MCF 10A (cell line): ENCODE data around the gene ELK4. TPM values are rescaled to one million over a fixed set of nuclear protein-coding genes. Genes with fewer than 3 reads are reported as not detected.

Experiments used
- BruUV-seq: library from RNA; stranded (reverse); fragments of 400-500 nt; replicated peaks from 2 replicates; lab custom pipeline; 2021; lab: Mats Ljungman, UMichigan
- CTCF ChIA-PET: fragments of 300-600 bp; sonication (Branson Sonifier 250); formaldehyde crosslinking; extraction: SDS; loops from one replicate; lab custom pipeline; 2021; ENCODE audit warnings: antibody characterized with exemption, inconsistent platforms; lab: Yijun Ruan, JAX
- POLR2A ChIA-PET: fragments of 300-600, 350-650 bp; sonication (Branson Sonifier 250); formaldehyde crosslinking; extraction: SDS; loops from one replicate; lab custom pipeline; 2020; ENCODE audit warnings: antibody characterized with exemption, inconsistent platforms; lab: Yijun Ruan, JAX
- DNase-seq: peaks from one replicate; pipeline ENCODE4 v3.0.0-alpha.2; 2018; ENCODE audit not compliant: unreplicated experiment
- H3K27ac Mint-ChIP-seq: one replicate; pipeline ENCODE4 v1.8.0; 2022; ENCODE audit warnings: mild to moderate bottlenecking, low read depth, mixed read lengths; ENCODE audit not compliant: unreplicated experiment
- H3K27me3 Mint-ChIP-seq: one replicate; pipeline ENCODE4 v1.8.0; 2022; ENCODE audit warnings: mixed read lengths; ENCODE audit not compliant: insufficient read depth, unreplicated experiment
- H3K36me3 Mint-ChIP-seq: one replicate; pipeline ENCODE4 v1.8.0; 2022; ENCODE audit warnings: mild to moderate bottlenecking, moderate library complexity, mixed read lengths; ENCODE audit not compliant: insufficient read depth, unreplicated experiment
- H3K4me1 Mint-ChIP-seq: one replicate; pipeline ENCODE4 v1.8.0; 2022; ENCODE audit warnings: mixed read lengths; ENCODE audit not compliant: insufficient read depth, unreplicated experiment
- H3K4me3 Mint-ChIP-seq: one replicate; pipeline ENCODE4 v1.8.0; 2022; ENCODE audit warnings: mild to moderate bottlenecking, moderate library complexity, mixed read lengths; ENCODE audit not compliant: unreplicated experiment
- H3K9me3 Mint-ChIP-seq: one replicate; pipeline ENCODE4 v1.8.0; 2022; ENCODE audit warnings: mixed read lengths; ENCODE audit not compliant: unreplicated experiment
- CTCF ChIP-seq: fragments of 200-600 bp; IDR thresholded peaks from one replicate; pipeline ENCODE4 v1.8.0; 2022; ENCODE audit warnings: antibody characterized with exemption, mild to moderate bottlenecking; ENCODE audit not compliant: unreplicated experiment
- intact Hi-C: fragments of 100-400 bp; cut with micrococcal nuclease; formaldehyde crosslinking; loops from 2 replicates; pipeline ENCODE4 v1.14.1; 2022
- total RNA-seq: library from RNA; stranded (reverse); gene quantifications from 2 replicates; pipeline ENCODE4 v1.2.3, GENCODE V29; 2022

Gene ELK4
- total RNA-seq, 1 experiment from 2014 or later: 101 TPM

- no TSS peak for BruUV-seq
- no peak for DNase-seq
- no peak for TF ChIP-seq CTCF
- POLR2A ChIA-PET: interaction anchor here (1.8 kb wide), 1 partner anchor 9 kb away, joined by 4 read pairs; no protein-coding TSS in a partner anchor
- H3K27ac Mint-ChIP-seq: no peak overlapping the region
- CTCF ChIA-PET: interaction anchor here (0.5 to 26.1 kb wide), 11 partner anchors 9 to 607 kb away, joined by 3 to 918 read pairs (median 3); no protein-coding TSS in a partner anchor
- no peaks in the 10 kb centered on the region for H3K9me3 Mint-ChIP-seq
- H3K27me3 Mint-ChIP-seq: peaks cover 50% of the 10 kb centered on the region
- H3K36me3 Mint-ChIP-seq: no peaks in the 10 kb centered on the region
- intact Hi-C loops: no loop called here
- H3K4me1 Mint-ChIP-seq: peaks cover 9% of the 10 kb centered on the region
- H3K4me3 Mint-ChIP-seq: no peak overlapping the region
Measured at GRCh38 chr1:205582471-205583291, 49.1 kb downstream of the ELK4 start.

GRCh38 chr1:205582046-205582445 is 49.8 kb downstream of the ELK4 start:
- ChIA-PET CTCF (interaction anchor here (0.7 to 26.1 kb wide), 5 partner anchors 10 to 256 kb away, joined by 3 to 918 read pairs (median 3); no protein-coding TSS in a partner anchor), POLR2A (no interaction called here)
- H3K36me3 Mint-ChIP-seq: no peaks in the 10 kb centered on the region
- H3K27me3 Mint-ChIP-seq: peaks cover 56% of the 10 kb centered on the region
- no peak overlapping the region for H3K27ac Mint-ChIP-seq
- H3K4me3 Mint-ChIP-seq: no peak overlapping the region
- intact Hi-C loops: no loop called here
- H3K4me1 Mint-ChIP-seq: peaks cover 6% of the 10 kb centered on the region
- no peaks in the 10 kb centered on the region for H3K9me3 Mint-ChIP-seq
- no TSS peak for BruUV-seq
- no peak for TF ChIP-seq CTCF
- no peak for DNase-seq

GRCh38 chr1:205581321-205581980 is 50.4 kb downstream of the ELK4 start:
- BruUV-seq: no TSS peak
- Mint-ChIP-seq H3K4me3 (no peak overlapping the region), H3K27me3 (peaks cover 62% of the 10 kb centered on the region), H3K27ac (no peak overlapping the region), H3K4me1 (peaks cover 6% of the 10 kb centered on the region), H3K9me3 (no peaks in the 10 kb centered on the region), H3K36me3 (no peaks in the 10 kb centered on the region)
- CTCF ChIA-PET: interaction anchor here (0.6 to 26.1 kb wide), 8 partner anchors 10 to 256 kb away, joined by 3 to 918 read pairs (median 4); no protein-coding TSS in a partner anchor
- intact Hi-C loops: no loop called here
- no peak for DNase-seq
- POLR2A ChIA-PET: no interaction called here
- no peak for TF ChIP-seq CTCF

- Mint-ChIP-seq H3K9me3 (no peaks in the 10 kb centered on the region), H3K36me3 (no peaks in the 10 kb centered on the region), H3K4me3 (no peak overlapping the region), H3K27ac (no peak overlapping the region), H3K27me3 (peaks cover 66% of the 10 kb centered on the region), H3K4me1 (peaks cover 6% of the 10 kb centered on the region)
- POLR2A ChIA-PET: no interaction called here
- CTCF ChIA-PET: interaction anchor here (0.6 to 26.1 kb wide), 5 partner anchors 9 to 91 kb away, joined by 3 to 918 read pairs (median 6); no protein-coding TSS in a partner anchor
- no peak for TF ChIP-seq CTCF
- intact Hi-C loops: no loop called here
- BruUV-seq: no TSS peak
- DNase-seq: no peak
Measured at GRCh38 chr1:205580923-205581180, 51.0 kb downstream of the ELK4 start.
